NCI-H2227 (cell line): Measurements from ENCODE around the gene XYLB.
"Not testable (repeated sequence)": the region's sequence is repeated elsewhere in the genome, so short reads cannot be mapped to it uniquely, and the experiment has no call there.

Experiments used
- DNase-seq: peaks from one replicate; lab custom pipeline; 2025; ENCODE audit not compliant: unreplicated experiment; lab: John Stamatoyannopoulos, UW

XYLB gene

GRCh38 chr3:38386992-38387750 is 40.6 kb downstream of the XYLB start:
- DNase-seq, result no peak

- DNase-seq, result no peak
Measured at GRCh38 chr3:38387862-38388261, 41.3 kb downstream of the XYLB start.

- no peak for DNase-seq
Measured at GRCh38 chr3:38392604-38393163, 46.1 kb downstream of the XYLB start.

- no peak for DNase-seq
Measured at GRCh38 chr3:38396239-38396638, 49.7 kb downstream of the XYLB start.

GRCh38 chr3:38396861-38397260 is 50.3 kb downstream of the XYLB start:
- DNase-seq, result no peak

GRCh38 chr3:38397320-38397719 is 50.7 kb downstream of the XYLB start:
- no peak for DNase-seq

- no peak for DNase-seq
Measured at GRCh38 chr3:38401246-38401962, 54.8 kb downstream of the XYLB start.

GRCh38 chr3:38404286-38404685 is 57.7 kb downstream of the XYLB start:
- no peak for DNase-seq

- DNase-seq, result no peak
Measured at GRCh38 chr3:38411591-38411990, 65.0 kb downstream of the XYLB start.

GRCh38 chr3:38420758-38421157 is 74.2 kb downstream of the XYLB start:
- DNase-seq, result not testable (repeated sequence)

- DNase-seq, result no peak
Measured at GRCh38 chr3:38421679-38422336, 75.2 kb downstream of the XYLB start.

- DNase-seq, result not testable (repeated sequence)
Measured at GRCh38 chr3:38426798-38427426, 80.3 kb downstream of the XYLB start.

GRCh38 chr3:38432871-38433658 is 86.5 kb downstream of the XYLB start:
- not testable (repeated sequence) for DNase-seq

GRCh38 chr3:38433661-38434060 is 87.1 kb downstream of the XYLB start:
- DNase-seq, result not testable (repeated sequence)

- not testable (repeated sequence) for DNase-seq
Measured at GRCh38 chr3:38438436-38439069, 92.0 kb downstream of the XYLB start.

- not testable (repeated sequence) for DNase-seq
Measured at GRCh38 chr3:38443205-38443604, 96.6 kb downstream of the XYLB start.

GRCh38 chr3:38446085-38446686 is 99.6 kb downstream of the XYLB start:
- no peak for DNase-seq

- DNase-seq, result no peak
Measured at GRCh38 chr3:38446812-38447211, 100.2 kb downstream of the XYLB start.

- DNase-seq, result no peak
Measured at GRCh38 chr3:38450853-38451252, 104.3 kb downstream of the XYLB start.
